HG03521 (cell line): ENCODE measurements around the gene ENO1.
"Not testable (repeated sequence)": the region's sequence is repeated elsewhere in the genome, so short reads cannot be mapped to it uniquely, and the experiment has no call there.

ENCODE experiments used
- ATAC-seq: cut with Tn5 transposase; IDR thresholded peaks from one replicate; pipeline ENCODE4 v1.9.1; 2021; ENCODE audit warnings: mild to moderate bottlenecking, moderate library complexity; ENCODE audit not compliant: unreplicated experiment

The ENO1 gene

DNA sequence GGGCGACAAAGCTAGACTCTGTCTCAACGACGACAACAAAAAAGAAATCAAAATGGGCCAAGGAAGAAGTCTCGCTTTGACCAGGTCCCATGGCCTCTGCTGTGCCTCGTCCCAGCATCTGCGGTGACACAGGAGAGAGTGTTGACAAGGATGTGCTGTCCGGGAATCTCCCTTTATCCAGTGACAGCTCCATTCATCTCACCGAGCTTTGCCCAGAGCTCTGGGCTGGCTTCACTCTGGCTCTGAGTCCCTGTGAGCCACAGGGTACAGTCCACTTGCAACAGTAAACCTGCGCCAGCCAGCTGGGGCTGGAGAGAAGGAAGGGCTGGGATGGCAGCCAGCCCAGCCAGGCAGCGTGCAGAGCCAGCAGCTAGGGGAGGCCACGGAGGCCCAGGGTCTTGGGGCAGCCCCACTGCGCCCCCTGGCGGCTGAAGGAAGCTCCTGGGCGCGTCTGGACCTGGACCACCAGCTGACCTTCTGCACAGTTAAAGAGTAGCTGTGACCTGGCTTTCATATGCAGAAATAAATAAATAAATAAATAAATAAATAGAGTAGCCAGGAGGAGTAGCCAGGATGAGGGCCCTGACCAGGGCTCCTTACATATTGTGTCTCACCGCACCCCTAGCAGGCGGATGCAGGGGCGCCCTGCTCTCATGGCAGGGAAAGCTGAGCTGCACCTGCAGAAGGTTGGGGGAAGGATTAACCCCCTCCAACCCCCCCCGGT lies 29.7 kb downstream of the ENO1 start:
- peak; percentile 48 for ATAC-seq

- no peak for ATAC-seq
Observed at GRCh38 chr1:8847990-8848389, 30.5 kb downstream of the ENO1 start.

- ATAC-seq = no peak
Observed at GRCh38 chr1:8846263-8846662, 32.2 kb downstream of the ENO1 start.

DNA sequence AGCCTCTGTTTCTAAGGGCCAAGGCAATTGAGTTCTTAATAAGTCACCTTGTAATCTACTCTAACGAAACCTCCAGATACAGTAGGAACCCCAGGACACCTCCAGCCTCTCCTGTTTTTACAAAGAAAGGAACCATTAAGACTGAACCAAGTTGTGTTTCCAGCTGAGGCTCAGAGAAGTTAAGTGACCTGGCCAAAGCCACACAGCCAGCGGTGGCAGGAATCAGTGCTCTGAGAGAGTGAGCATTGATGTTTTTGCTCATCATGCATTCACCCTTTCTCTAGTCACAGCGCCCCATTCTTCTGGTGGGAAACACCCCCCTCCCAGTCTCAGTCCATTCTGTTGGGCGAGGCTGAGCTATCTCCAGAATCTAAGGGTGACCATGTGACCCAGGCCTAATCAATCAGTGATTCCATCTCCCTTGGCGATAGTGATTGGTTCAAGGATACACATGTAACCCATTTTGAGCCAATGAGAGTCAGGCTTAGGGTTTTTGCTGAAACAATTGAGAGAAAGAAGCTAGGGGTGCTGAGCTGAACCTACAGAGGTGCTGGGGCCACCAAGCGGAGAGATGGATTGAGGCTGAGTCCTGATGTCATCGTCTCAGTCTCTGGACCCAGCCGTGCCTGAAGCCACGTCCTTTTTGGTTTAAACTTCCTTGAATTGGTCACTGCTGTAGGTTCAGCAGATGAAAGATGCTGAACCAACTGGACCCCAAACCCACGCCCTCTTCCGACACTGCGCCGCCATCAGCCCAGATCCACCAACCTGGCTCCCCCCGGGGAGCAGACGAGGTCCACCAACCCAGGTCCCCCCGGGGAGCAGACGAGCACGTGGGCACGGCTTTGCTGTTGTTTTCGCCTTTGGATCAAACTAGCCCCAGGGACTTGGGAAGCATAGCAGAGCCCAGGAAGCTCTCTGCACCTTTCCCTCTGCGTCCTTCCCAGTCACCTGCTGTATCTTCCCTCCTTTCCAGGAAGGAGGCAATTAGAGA lies 33.1 kb downstream of the ENO1 start:
- no peak for ATAC-seq

GRCh38 chr1:8844501-8845006 lies 33.9 kb downstream of the ENO1 start:
- ATAC-seq = no peak

GRCh38 chr1:8841395-8841794 lies 37.1 kb downstream of the ENO1 start:
- ATAC-seq = no peak

- no peak for ATAC-seq
Observed at GRCh38 chr1:8839990-8840389, 38.5 kb downstream of the ENO1 start.

DNA sequence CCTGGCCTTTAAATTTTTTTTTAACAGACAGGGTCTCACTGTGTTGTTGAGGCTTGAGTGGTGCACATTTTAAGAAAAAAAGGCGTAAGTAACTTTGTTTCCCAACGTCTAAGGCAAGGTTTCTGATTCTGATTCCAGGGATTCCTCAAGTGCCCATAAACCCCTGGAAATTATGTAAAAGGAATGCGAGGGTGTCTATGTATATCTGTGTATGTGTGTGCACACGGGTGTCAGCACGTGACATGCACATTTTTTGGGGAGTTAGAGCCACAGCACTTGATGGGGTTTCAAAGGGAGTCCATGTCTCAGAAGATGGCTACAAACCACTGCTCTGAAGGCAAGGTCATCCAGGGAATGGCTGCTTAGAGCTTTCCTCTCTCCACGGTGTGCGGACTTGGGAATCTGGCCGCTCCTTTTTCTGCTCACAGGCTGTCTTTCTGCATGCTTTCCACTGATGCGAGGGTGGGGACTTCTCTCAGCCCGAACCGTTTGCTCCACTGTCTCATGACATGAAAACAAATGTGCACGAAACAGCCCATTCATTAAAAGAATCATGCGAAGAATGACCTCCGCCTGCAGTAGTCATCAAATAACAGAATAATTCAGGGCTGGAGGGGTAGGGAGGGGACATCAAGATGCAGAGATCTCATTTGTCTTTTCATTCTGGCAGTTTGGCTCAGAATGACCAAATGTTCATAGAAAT lies 42.4 kb downstream of the ENO1 start:
- ATAC-seq = no peak

DNA sequence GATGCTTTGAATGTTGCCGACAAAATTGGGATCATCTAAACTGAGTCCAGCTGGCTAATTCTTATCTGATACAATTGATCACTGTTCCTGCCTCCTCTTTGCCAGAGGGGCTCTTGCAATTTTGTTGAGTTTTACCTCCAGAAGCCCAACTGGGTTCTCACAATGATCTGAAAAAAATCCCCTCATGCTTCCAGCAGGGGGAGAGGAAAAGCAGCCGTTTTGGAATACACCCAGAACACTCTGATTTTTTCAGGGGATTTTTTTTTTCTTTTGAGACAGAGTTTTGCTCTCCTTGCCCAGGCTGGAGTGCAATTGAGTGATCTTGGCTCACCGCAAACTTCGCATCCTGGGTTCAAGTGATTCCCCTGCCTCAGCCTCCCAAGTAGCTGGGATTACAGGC lies 47.1 kb downstream of the ENO1 start:
- ATAC-seq = no peak

GRCh38 chr1:8830732-8831131 lies 47.8 kb downstream of the ENO1 start:
- not testable (repeated sequence) for ATAC-seq

DNA sequence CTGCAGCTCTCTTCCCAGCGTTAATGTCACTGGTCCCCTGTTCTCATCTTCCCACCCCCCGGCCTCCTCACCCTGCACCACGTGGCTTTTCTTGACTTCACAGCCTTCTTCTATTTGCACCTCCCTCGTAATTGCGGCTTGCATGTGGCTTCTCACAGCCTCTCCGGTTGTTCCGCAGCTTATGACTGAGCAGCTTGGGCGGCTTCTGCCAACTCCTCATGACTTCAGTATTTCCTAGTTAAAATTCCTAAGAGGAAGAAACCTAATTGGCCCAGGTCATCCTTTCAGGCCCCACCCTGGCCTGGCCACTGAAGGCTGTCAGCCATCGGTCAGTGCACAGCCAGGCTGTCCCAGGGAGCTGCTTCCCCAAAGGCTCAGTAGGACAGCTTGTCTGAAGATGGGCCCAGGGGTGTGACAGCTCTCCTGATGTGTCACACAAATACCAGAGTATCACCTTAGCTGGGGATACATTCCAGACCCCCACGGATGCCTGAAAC lies 52.5 kb downstream of the ENO1 start:
- ATAC-seq = no peak

DNA sequence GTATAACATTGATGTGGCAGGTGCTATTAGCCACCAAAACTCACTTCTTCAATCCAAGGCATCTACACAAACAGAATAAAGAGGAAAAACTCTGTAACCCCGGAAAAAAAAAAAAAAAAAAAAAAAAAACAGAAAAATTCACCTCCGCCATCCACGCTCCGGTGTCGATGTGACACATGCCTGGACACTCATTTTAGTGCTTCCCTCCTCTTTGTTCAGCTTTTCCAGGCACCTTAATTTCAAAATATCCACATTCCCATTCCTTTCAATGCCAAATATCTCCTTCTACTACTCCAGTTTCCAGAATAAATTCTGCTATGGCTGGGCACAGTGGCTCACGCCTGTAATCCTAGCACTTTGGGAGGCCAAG lies 55.2 kb downstream of the ENO1 start:
- no peak for ATAC-seq

DNA sequence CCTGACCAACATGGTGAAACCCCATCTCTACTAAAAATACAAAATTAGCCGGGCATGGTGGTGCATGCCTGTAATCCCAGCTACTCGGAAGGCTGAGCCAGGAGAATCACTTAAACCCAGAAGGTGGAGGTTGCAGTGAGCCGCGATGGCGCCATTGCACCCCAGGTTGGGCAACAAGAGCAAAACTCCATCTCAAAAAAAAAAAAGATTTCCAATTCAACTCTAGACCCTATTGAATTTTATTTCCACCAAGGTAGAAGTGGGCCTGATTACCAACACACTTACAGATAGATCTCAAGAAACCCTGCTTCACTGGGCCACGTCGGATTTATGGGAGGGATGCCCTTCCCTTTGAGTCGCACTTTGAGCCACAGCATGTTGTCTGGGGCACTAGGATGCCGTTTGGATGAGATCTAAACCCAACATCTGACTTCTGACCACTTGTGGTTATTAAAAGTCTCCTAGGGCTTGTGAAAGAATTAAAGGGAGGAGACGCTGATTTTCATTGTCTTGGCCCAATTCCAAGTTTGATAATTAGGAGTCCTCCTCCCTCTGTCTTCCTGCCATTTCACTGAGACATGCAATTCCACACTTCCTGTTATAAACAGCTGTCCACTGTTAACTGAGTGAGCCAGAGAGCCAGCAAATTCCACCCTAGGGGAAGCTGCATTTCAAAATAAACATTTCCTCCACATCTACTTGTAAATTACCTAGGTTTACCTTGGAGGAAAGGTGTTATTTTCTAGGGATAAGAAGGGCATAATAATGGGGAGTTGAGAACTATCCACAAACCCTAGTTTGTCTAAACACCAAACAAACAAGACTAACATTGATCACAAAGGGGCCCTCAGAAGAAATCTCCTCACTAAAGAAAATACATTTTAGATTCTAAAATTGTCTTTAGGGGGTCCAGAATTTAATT lies 55.9 kb downstream of the ENO1 start:
- no peak for ATAC-seq

DNA sequence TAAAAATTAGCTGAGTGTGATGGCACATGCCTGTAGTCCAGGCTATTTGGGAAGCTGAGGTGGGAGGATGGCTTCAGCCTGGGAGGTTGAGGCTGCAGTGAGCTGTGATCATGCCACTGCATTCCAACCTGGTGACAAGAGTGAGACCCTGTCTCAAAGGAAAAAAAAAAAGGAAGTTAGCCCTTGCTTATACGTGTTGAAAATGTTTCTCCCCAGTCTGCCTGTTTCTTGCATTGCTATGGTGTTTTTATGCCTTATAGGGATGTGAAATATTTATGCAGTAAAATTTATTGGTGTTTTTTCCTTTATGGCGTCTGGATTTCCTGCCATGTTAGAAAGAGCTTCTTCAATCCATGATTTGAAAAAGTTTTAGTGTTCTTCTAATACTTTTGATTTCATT lies 57.4 kb downstream of the ENO1 start:
- ATAC-seq = no peak

- not testable (repeated sequence) for ATAC-seq
Observed at GRCh38 chr1:8818789-8819188, 59.7 kb downstream of the ENO1 start.

- no peak for ATAC-seq
Observed at GRCh38 chr1:8818325-8818775, 60.1 kb downstream of the ENO1 start.

DNA sequence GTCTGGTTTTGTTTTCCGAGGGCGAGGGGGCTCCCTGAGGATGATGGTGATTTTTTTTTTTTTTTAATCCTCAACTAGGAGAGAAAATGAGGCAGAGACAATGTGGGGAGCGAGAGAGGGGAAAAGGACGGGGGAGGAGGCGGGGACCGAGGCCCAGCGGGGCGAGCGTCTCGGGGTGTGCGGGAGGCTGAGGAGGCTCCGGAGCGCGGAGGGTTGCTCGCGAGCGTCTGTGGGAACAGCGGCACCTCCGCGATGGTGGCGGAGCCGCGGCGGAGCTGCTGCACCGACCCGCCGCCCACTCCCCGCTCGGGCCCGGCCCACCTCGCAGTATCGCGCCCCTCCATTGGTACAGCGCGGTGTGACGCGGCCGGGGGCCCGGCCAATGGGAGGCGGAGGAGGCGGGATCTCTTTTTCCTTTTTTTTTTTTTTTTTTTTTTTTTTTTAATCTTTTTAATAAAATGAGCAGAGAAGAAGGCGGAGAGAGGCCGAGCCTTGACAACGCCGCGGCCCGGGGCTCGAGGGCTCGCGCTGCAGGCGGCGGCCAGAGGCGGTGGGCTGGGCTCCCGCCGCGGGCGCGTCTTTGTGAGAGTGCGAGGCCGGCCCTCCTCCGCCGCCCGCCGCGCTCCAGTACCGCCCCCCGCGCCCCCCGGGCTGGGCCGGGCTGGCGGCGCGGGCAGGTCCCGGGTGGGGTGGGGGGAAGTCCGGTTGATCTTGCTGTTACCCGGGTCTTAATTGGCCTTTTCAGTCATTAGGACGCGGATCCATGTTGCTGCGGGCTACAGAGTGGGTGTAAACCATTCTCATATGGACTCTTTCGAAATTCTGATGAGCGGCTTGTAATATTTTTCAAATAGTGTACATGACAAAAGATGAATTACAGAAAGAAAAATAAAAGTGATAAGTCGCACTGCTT lies 60.8 kb downstream of the ENO1 start, which contains the start of gene RERE:
RERE (minus strand) TSS at position 229 of the 913 bp plus-strand sequence.
- peak; percentile 95 for ATAC-seq

- no peak for ATAC-seq
Observed at GRCh38 chr1:8816831-8817411, 61.6 kb downstream of the ENO1 start.
